GM18526 (cell line): ENCODE results near the gene MRPL32.

Source experiments
- POLR2A ChIP-seq: IDR thresholded peaks from 3 replicates; pipeline ENCODE4 v1.6.1; 2011; ENCODE audit not compliant: insufficient read length; ENCODE audit errors: extremely low read depth

The MRPL32 gene

GRCh38 chr7:42946627-42946950, 14.4 kb downstream of the MRPL32 start:
- no peak for TF ChIP-seq POLR2A

DNA sequence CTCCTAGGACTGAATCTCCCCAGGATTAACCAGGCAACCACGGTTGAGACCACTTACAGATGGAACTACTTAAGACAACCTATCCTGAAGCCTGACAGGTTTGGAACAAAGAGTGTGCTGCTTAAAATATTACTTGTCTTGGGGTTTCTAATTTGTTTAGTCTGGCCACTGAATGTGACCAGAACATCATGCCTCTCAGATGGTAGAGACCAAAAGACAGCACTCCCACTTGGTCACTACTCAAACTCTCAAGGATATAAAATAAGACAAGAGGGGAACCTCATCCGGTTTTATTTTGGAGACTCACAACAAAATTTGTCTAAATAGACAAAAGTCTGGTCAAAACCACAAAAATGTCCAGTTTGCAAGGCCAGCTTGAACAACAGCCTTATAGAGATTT, 15.3 kb downstream of the MRPL32 start:
- TF ChIP-seq POLR2A = no peak

DNA sequence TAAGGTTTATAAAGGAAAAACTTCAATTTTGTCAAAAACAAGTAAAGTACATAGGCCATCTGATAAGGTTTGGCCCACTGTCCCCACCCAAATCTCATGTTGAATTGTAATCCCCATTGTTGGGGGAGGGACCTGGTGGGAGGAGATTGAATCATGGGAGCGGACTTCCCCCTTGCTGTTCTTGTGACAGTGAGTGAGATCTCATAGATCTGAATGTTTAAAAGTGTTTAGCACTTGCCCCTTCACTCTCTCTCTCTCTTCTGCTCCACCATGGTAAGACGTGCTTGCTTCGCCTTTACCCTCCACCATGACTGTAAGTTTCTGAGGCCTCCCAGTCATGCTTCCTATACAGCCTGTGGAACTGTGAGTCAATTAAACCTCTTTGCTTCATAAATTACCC, 18.2 kb downstream of the MRPL32 start:
- TF ChIP-seq POLR2A = no peak

- no peak for TF ChIP-seq POLR2A
Measured at GRCh38 chr7:42952328-42952727, 20.2 kb downstream of the MRPL32 start.

DNA sequence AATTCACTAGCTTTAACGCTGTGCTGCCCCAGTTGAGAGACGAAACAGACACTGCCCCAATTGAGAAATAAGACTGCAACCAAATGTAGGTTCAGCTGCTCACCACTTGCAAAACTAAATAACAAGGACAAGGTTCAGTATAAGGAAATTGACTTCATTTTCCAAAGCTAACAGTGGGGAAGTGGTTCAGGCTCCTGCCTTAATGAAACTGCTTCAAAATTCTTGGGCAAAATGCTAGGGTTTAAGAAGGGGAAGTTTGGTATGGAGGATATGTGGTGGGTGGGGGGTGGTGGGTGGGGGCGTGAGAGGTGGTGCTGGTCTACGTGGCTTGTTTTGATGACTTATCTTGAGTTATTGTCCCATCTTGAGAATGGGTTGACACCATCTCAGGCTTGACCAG, 21.8 kb downstream of the MRPL32 start:
- no peak for TF ChIP-seq POLR2A

GRCh38 chr7:42956062-42956461, 23.9 kb downstream of the MRPL32 start:
- no peak for TF ChIP-seq POLR2A

- no peak for TF ChIP-seq POLR2A
Measured at GRCh38 chr7:42959549-42959948, 27.4 kb downstream of the MRPL32 start.

GRCh38 chr7:42960762-42961161, 28.6 kb downstream of the MRPL32 start:
- TF ChIP-seq POLR2A = no peak

DNA sequence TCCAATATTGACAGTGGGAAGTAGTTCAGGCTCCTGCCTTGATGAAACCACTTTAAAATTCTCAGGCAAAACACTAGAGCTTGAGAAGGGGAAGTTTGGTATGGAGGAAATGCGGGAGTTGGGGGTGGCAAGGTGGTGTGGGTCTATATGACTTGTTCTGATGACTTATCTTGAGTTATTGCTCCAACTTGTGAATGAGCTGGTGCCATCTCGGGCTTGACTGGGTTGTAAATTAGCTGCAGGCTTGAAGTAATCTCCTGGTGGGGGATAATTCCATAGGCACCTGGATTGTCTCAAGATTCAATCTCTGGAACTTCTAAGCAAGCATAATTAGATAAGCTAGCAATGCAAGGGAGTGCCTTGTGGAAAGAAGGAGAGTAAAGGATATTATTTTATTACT, 29.0 kb downstream of the MRPL32 start:
- TF ChIP-seq POLR2A = no peak

- TF ChIP-seq POLR2A = no peak
Measured at GRCh38 chr7:42964293-42964692, 32.1 kb downstream of the MRPL32 start.

- TF ChIP-seq POLR2A = no peak
Measured at GRCh38 chr7:42964849-42965805, 33.0 kb downstream of the MRPL32 start.

DNA sequence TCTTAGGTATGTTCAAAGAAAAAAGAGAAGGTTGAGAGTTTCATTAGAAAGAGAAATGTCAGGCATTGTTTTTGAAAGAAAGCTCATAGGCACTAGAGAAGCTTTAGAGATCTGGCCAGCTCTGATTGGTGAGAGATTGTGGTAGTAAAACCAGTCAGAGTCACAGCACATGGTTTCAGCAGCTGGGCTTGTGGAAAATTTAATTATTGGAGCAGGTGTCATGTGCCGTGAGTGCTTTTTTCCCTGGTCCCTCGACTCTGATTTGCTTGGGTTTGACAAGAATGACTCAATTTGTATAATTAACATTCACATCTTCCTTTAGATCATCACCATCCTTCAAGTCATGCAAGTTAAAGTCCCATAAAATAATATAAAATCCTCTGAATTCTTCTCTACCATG, 35.2 kb downstream of the MRPL32 start:
- no peak for TF ChIP-seq POLR2A

GRCh38 chr7:42972699-42973500, 40.7 kb downstream of the MRPL32 start:
- TF ChIP-seq POLR2A = no peak

DNA sequence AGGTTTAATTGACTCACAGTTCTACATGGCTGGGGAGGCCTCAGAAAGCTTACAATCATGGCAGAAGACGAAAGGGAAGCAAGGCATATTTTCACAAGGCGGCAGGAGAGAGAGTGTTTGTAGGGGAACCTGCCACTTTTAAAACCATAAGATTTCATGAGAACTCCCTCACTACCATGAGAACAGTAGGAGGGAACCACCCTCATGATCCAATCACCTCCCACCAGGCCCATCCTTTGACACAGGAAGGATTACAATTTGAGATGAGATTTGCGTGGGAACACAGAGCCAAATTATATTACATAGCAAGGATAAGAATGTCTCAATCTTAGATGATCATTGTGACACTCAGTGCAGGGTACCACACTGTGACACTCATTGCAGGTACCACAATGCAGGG, 44.2 kb downstream of the MRPL32 start:
- TF ChIP-seq POLR2A = no peak

DNA sequence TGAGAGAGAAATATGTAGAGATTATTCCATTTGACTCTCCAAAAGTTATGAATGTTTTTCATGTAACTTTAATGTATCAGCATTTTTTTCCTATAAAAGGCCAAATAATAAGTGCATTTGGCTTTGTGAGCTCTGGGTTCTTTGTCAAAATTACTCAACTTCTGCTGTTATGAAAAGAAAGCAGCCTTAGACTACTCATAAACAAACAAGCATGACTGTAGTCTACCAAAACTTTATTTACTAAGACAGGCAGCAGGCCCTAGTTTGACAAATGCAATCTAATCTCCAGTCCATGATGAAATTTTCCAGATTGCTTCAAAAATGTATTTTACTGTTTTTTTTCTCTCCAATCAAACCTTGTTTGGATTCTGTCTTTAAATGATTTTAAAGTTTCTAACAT, 46.3 kb downstream of the MRPL32 start:
- TF ChIP-seq POLR2A = no peak

- TF ChIP-seq POLR2A = no peak
Measured at GRCh38 chr7:42980084-42980483, 47.9 kb downstream of the MRPL32 start.

DNA sequence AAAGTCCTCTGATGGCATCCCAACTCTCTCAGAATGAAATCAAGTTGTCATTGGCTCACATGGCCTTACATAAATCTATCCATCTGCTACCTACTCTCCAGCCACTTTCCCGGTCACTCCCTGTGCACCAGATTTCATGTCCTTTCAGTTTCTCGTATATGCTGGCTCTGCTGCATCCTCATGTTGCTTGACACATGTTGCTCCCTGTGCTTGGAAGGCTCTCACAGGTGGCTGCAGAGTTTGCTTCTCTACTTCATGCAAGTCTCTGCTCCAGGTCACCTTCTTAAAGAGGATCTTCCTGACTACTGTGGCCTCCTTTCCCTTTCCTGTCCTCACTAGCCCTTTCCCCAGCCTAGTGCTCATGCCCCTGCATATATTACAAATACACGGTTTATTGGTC, 48.3 kb downstream of the MRPL32 start:
- TF ChIP-seq POLR2A = no peak

GRCh38 chr7:42981601-42982000, 49.4 kb downstream of the MRPL32 start:
- no peak for TF ChIP-seq POLR2A
